Loucy (cell line): ENCODE measurements around the gene FBLN5.

Experiments
- CTCF ChIP-seq: fragments of 200-600 bp; sonication (generic); conservative IDR thresholded peaks from 2 replicates; pipeline ENCODE4 v1.5.1; 2014; ENCODE audit warnings: mild to moderate bottlenecking, antibody characterized with exemption, low read length
- EZH2phosphoT487 ChIP-seq: fragments of 200-600 bp; IDR thresholded peaks from 2 replicates; pipeline ENCODE4 v1.6.1; 2018; ENCODE audit warnings: antibody characterized with exemption, mild to moderate bottlenecking, moderate library complexity, borderline replicate concordance

- no peak for TF ChIP-seq CTCF
- TF ChIP-seq EZH2phosphoT487, result no peak
Observed at GRCh38 chr14:91835197-91835919, 112.1 kb downstream of the FBLN5 start.
